MM.1S (cell line): ENCODE data around the gene GPR82.

Source experiments
- DNase-seq: peaks from one replicate; pipeline ENCODE4 v3.0.0-alpha.2; 2015
- H2AFZ ChIP-seq: fragments of 300-600 bp; sonication (generic); 2 replicates; pipeline ENCODE4 v1.6.0; 2016; ENCODE audit warnings: antibody characterized with exemption, low read length
- H3F3A ChIP-seq: fragments of 300-600 bp; sonication (generic); 2 replicates; pipeline ENCODE4 v1.6.1; 2016; ENCODE audit warnings: mild to moderate bottlenecking, antibody characterized with exemption, low read length, moderate library complexity, mixed read lengths; ENCODE audit not compliant: insufficient read depth
- H3K27ac ChIP-seq: fragments of 300-600 bp; sonication (generic); 2 replicates; pipeline ENCODE4 v1.5.1; 2016; ENCODE audit warnings: mild to moderate bottlenecking, low read length
- H3K27me3 ChIP-seq: fragments of 300-600 bp; sonication (generic); replicated peaks from 2 replicates; pipeline ENCODE4 v1.6.0; 2016; ENCODE audit warnings: low read length; ENCODE audit not compliant: insufficient read depth
- H3K36me3 ChIP-seq: fragments of 300-600 bp; sonication (generic); replicated peaks from 2 replicates; pipeline ENCODE4 v1.6.1; 2016; ENCODE audit warnings: mild to moderate bottlenecking, low read length, mixed read lengths; ENCODE audit not compliant: insufficient read depth
- H3K4me1 ChIP-seq: fragments of 300-600 bp; sonication (generic); 2 replicates; pipeline ENCODE4 v1.6.1; 2016; ENCODE audit warnings: low read length, mixed read lengths
- H3K4me2 ChIP-seq: fragments of 300-600 bp; sonication (generic); 2 replicates; pipeline ENCODE4 v1.6.0; 2016; ENCODE audit warnings: low read depth, low read length
- H3K4me3 ChIP-seq: fragments of 300-600 bp; sonication (generic); 2 replicates; pipeline ENCODE4 v1.5.1; 2016; ENCODE audit warnings: low read length, mixed read lengths
- H3K79me2 ChIP-seq: fragments of 300-600 bp; sonication (generic); 2 replicates; pipeline ENCODE4 v1.6.1; 2016; ENCODE audit warnings: mixed run types, low read length, mixed read lengths
- H3K9ac ChIP-seq: fragments of 300-600 bp; sonication (generic); 2 replicates; pipeline ENCODE4 v1.6.1; 2016; ENCODE audit warnings: low read length, mixed read lengths
- H3K9me2 ChIP-seq: fragments of 300-600 bp; sonication (generic); replicated peaks from 2 replicates; pipeline ENCODE4 v1.6.1; 2016; ENCODE audit warnings: mild to moderate bottlenecking, low read length, mixed read lengths; ENCODE audit not compliant: insufficient read depth
- H3K9me3 ChIP-seq: fragments of 300-600 bp; sonication (generic); replicated peaks from 2 replicates; pipeline ENCODE4 v1.6.1; 2016; ENCODE audit warnings: mild to moderate bottlenecking, low read length, mixed read lengths; ENCODE audit not compliant: insufficient read depth
- H4K20me1 ChIP-seq: fragments of 300-600 bp; sonication (generic); 2 replicates; pipeline ENCODE4 v1.6.1; 2016; ENCODE audit warnings: mild to moderate bottlenecking, low read length, moderate library complexity, mixed read lengths; ENCODE audit not compliant: insufficient read depth
- CTCF ChIP-seq: fragments of 300-600 bp; sonication (generic); IDR thresholded peaks from 2 replicates; pipeline ENCODE4 v1.5.1; 2016; ENCODE audit warnings: antibody characterized with exemption, low read length, mixed read lengths
- EZH2 ChIP-seq: fragments of 300-600 bp; sonication (generic); optimal IDR thresholded peaks from 2 replicates; pipeline ENCODE3; 2017; ENCODE audit warnings: low read depth, mild to moderate bottlenecking, antibody characterized with exemption, low read length, mixed read lengths
- EZH2phosphoT487 ChIP-seq: fragments of 300-600 bp; sonication (generic); IDR thresholded peaks from 2 replicates; pipeline ENCODE4 v1.6.1; 2018; ENCODE audit warnings: antibody characterized with exemption, low read length

The GPR82 gene

GRCh38 chrX:41722816-41723618, 964 bp upstream of the GPR82 start:
- no peaks in the 10 kb centered on the region for H3K36me3 ChIP-seq
- no peaks in the 10 kb centered on the region for H3F3A ChIP-seq
- no peaks in the 10 kb centered on the region for H3K4me1 ChIP-seq
- H3K27ac ChIP-seq = no peak overlapping the region
- H3K9me2 ChIP-seq = no peaks in the 10 kb centered on the region; the same call in 1 of the 2 replicates
- TF ChIP-seq EZH2 (no peak), EZH2phosphoT487 (no peak), CTCF (no peak)
- H3K79me2 ChIP-seq = no peaks in the 10 kb centered on the region
- H3K4me2 ChIP-seq = no peak overlapping the region
- H3K27me3 ChIP-seq = no peaks in the 10 kb centered on the region
- no peak for DNase-seq
- no peaks in the 10 kb centered on the region for H3K9me3 ChIP-seq
- H2AFZ ChIP-seq = no peak overlapping the region
- no peak overlapping the region for H3K9ac ChIP-seq
- H4K20me1 ChIP-seq = no peaks in the 10 kb centered on the region
- no peak overlapping the region for H3K4me3 ChIP-seq

GRCh38 chrX:41728125-41728524, 4.1 kb downstream of the GPR82 start:
- TF ChIP-seq EZH2phosphoT487 (no peak), EZH2 (no peak), CTCF (no peak)
- H2AFZ ChIP-seq = no peak overlapping the region
- no peak overlapping the region for H3K4me3 ChIP-seq
- H3K4me1 ChIP-seq = no peaks in the 10 kb centered on the region
- no peak for DNase-seq
- no peaks in the 10 kb centered on the region for H3K9me2 ChIP-seq
- H3K4me2 ChIP-seq = no peak overlapping the region
- H3K36me3 ChIP-seq = no peaks in the 10 kb centered on the region
- no peaks in the 10 kb centered on the region for H3K9me3 ChIP-seq
- no peak overlapping the region for H3K27ac ChIP-seq
- no peaks in the 10 kb centered on the region for H4K20me1 ChIP-seq
- no peaks in the 10 kb centered on the region for H3K79me2 ChIP-seq
- no peaks in the 10 kb centered on the region for H3K27me3 ChIP-seq
- H3F3A ChIP-seq = no peaks in the 10 kb centered on the region
- H3K9ac ChIP-seq = no peak overlapping the region

- peaks cover 8% of the 10 kb centered on the region; the same call in 1 of the 2 replicates for H3F3A ChIP-seq
- H3K27ac ChIP-seq = no peak overlapping the region
- no peak for DNase-seq
- no peaks in the 10 kb centered on the region for H3K27me3 ChIP-seq
- H3K4me2 ChIP-seq = no peak overlapping the region
- no peak overlapping the region for H3K4me3 ChIP-seq
- no peaks in the 10 kb centered on the region for H4K20me1 ChIP-seq
- H3K4me1 ChIP-seq = peaks cover 4% of the 10 kb centered on the region; the same call in 1 of the 2 replicates
- H3K79me2 ChIP-seq = no peaks in the 10 kb centered on the region
- no peaks in the 10 kb centered on the region for H3K9me3 ChIP-seq
- no peak overlapping the region for H3K9ac ChIP-seq
- TF ChIP-seq EZH2 (no peak), CTCF (no peak), EZH2phosphoT487 (no peak)
- H3K36me3 ChIP-seq = no peaks in the 10 kb centered on the region
- H3K9me2 ChIP-seq = no peaks in the 10 kb centered on the region
- no peak overlapping the region for H2AFZ ChIP-seq
These were observed 6.1 kb downstream of the GPR82 start for GRCh38 chrX:41730081-41730480.
